ENCODE data around the gene TPP1.

TPP1 gene

DNA sequence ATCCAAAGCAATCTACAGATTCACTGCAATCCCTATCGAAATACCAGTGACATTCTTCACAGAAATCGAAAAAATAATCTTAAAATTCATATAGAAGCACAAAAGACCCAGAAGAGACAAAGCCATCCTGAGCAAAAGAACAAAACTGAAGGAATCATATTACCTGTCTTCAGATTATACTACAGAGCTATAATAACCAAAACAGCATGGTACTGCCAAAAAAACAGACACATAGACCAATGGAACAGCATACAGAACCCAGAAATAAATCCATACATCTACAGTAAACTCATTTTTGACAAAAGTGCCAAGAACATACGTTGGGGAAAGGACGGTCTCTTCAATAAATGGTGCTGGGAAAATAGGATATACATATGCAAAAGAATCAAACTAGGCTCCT is 34.7 kb downstream of the TPP1 start:
- no peak for DNase-seq

DNA sequence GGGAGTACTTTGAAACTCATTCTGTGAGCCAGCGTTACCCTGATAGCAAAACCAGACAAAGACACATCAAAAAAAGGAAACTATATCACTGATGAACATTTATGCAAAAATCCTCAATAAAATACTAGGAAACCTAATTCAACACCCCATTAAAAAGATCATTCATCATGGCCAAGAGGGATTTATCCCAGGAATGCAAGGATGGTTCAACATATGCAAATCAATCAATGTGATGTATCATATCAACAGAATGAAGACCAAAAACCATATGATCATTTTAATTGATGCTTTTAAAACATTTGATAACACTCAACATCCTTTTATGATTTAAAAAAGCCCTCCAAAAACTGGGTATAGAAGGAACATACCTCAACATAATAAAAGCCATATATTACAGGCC is 35.6 kb downstream of the TPP1 start:
- DNase-seq = no peak

DNA sequence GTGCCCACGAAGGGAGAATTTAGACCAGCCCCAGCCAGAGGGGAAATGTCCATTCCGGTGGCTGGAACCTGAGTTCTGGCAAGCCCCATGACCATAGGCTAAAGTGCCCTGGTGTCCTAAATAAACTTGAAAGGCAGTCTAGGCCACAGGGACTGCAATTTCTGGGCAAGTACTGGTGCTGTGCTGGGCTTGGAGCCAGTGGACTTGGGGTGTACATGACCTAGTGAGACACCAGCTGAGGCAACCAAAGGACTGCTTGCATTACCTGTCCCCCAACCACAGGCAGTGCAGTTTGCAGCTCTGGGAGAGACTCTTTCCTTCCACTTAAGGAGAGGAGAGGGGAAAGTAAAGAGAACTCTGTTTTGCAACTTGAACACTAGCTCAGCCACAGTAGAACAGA is 39.5 kb downstream of the TPP1 start:
- DNase-seq = no peak

DNA sequence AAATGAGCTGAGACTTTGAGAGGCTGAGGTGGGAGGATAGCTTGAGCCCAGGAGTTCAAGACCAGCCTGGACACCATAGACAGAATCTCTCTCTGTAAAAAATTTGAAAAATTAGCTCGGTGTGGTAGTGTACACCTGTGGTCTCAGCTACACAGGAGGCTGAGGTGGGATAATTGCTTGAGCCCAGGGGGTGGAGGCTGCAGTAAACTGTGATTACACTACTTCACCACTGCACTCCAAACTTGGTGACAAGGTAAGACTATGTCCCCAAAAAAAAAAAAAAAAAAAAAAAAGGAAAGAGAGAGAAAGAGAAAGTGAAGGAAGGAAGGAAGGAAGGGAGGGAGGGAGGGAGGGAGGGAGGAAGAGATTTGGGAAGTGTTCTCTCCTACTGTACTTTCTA is 41.1 kb downstream of the TPP1 start:
- DNase-seq = no peak

DNA sequence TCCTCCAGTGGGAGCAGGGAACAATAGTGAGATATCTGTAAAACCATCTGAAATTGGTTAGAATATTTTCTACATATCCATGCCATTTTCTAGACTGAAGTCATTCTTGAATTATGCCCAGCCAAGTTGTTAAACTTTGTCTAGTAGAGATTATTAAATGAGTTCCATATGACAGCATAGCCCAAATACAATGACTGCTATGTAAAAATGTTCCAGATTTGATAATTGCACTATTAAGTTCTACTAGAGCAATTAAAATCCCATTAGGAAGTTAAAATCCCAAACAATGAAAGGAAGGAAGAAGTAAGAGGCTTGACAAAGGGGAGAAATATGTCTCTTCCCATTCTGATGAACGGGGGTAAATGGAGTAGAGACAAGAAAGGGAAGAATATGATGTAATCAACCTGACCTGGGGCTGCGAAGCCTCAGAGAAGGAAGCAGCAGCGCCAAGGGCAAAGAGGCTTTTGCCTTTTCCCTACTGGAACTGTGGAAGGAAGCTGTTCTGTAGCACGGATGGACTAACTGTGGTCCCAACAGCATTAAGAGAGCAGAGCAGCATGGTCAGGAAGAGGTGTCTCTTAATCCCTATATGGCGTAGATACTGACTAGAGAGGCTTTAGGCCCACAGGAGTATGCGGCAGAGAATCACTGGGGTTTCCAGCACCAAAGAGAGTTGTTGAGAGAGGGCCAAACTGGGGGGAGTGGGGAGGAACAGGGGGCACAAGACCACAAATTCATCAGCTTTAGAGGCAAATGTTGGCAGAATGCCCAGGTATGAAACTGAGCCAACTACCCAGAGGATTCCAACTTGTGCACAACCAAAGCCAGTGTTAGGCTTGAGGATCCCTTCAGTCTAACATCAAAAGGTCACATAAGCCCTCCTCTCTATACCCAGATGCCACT is 42.5 kb downstream of the TPP1 start:
- peak; percentile 34 for DNase-seq

DNA sequence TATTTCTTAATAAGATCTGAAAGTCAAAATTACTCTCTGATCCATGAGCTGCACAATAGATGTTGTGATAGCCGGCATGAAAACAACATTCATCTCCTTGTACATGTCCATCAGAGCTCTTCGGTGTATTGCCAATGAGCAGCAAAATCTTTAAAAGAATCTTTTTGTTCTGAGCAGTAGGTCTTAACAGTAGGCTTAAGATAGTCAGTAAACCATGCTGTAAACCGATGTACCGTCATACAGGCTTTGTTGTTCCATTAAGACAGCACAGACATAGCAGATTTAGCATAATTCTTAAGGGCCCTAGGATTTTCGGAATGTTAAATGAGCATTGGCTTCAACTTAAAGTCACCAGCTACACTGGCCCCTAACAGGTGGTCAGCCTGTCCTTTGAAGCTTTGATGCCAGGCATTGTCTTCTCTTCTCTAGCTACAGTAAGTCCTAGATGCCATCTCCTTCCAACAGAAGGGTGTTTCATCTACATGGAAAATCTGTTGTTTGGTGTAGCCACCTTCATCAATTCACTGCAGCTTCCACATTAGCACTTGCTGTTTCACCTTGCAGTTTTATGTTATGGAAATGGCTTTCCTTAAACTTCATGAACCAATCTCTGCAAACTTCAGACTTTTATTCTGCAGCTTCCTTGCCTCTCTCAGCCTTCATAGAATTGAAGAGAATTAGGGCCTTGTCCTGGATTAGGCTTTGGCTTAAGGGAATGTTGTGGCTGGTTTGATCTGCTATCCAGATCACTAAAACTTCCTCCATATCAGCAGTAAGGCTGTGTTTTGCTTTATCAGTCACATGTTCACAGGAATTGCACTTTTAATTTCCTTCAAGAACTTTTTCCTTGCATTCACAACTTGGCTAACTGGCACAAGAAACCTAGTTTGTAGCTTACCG is 44.2 kb downstream of the TPP1 start:
- DNase-seq = no peak

DNA sequence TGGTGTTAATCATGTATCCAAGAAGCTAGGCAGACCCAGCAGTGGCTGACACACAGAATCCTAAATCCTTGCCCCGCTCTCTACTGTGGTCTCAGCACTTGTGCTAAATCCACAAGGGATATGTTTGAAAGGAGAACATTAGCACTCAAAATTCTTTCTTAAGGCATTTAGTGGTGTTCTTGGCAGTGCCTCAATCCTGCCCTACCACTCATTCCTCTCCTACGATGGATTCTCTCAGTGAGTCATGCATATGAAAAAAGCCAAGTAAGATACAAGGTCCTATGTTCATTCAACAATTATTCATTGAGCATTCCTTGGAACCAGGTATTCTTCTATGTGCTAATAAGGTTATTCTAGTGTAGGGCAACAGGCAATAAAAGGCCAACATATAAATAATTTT is 47.0 kb downstream of the TPP1 start:
- DNase-seq = no peak

DNA sequence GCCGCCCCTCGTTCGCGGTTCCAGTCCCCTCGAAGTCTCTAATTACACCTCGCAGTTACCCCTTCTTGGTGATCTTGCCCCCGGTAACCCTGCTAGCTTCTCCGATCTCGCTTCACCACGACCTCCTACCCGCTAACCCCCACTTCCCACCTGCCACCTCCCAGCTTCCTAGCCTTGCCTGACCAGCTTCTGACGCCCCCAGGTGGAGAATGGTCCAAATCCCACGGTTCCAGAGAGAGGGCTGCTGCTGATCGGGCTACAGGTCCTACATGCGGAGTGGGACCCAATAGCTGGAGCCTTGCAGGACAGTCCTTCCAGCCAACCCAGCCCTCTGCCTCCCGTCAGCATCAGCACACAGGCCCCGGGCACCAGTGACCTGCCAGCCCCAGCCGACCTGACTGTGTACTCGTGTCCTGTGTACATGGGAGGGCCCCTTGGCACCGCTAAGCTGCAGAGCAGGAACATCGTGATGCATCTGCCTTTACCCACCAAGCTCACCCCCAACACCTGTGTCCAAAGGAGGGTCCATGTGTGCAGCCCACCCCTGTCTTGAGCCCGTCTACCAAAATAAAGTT is 47.7 kb downstream of the TPP1 start:
- no peak for DNase-seq

DNA sequence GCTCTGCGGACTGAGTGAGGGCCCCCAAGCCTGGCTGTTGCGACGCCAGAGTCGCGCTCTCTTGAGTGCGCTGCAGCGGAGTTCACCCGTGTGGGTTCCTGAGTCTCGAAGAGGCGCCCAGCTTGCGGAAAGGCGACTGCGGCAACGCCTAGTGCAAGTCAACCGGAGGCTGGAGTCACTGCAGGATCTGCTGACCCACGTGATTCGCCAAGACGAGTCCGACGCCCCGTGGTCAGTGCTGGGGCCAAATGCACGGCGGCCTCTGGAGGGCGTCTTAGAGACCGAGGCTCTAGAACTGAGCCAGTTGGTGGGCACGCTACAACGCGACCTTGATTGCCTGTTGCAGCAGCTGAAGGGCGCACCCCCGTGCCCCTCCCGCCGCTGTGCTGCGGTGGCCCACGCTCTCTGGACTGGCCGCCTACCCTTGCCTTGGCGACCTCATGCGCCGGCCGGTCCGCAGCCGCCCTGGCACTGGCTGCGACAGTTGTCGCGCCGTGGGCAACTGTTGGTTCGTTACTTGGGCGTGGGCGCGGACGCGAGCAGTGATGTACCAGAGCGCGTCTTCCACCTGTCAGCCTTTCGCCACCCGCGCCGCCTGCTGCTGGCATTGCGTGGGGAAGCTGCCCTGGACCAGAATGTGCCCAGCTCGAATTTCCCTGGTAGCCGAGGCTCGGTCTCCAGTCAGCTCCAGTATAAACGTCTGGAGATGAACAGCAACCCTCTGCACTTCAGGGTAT is 48.4 kb downstream of the TPP1 start:
- DNase-seq = no peak

DNA sequence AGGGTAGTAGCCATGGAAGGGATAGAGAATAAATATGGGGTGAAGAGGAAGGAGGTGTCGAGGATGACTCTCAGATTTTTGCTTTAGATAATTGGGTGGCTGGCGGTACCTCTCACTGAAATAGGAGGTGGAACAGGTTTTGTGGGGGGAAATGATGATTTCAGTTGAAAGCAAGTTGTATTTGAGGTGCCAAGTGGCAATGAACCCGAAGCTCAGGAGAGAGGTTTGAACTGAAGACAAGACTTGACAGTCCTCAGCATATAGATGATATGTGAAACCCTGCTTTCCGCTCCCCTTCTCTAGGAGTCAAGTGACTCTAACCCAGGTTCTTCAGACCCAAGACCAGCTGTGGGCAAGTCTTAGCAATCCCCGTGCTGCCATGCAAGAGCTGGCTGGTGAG is 49.5 kb downstream of the TPP1 start:
- no peak for DNase-seq

DNA sequence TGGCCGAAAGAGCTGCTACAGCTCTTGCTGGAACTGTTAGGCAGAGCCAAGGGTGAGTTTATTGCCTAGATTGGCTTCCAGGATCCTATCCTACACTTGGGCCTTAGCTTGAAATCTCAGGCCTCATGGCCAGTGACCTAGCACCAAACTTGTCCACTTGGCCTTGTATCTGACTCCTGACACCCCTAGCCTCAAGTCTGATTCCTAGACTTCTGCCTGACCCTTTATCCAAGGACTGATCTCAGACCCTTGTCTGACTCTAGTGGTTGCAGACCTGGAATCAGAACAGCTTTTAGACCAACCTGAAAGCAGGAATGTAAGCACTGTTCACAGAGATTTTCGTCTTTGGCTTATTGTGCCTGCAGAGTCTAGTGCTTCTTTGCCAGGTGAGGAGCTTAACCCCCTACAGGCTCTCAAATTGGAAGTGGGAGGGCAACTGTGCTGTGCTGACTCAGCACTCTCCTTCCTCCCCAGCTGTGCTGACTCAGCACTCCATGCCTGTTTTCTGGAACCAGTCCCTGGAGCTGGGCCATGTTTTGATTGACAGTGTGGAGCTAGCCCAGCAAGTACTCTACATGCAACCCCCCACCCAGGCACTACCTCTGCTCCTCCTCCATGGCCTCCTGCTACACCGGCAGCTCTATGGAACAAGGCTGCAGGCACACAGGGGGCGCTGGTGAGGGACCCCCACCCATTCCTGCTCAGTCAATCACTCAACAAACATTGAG is 50.9 kb downstream of the TPP1 start:
- DNase-seq = peak; percentile 22

DNA sequence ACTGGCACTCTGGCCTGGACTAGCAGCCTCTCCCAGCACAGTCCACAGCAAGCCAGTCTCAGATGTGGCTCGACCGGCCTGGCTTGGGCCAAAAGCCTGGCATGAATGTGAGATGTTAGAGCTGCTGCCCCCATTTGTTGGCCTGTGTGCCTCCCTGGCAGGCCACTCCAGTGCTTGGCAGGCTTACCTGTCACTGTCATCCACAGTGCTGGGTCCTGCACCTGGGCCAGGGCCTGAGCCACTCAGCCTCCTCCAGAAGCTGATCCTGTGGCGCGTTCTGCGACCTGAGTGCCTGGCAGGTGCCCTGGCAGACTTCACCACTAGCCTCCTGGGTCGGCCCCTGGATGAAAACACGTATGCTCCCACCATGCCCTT is 51.9 kb downstream of the TPP1 start:
- no peak for DNase-seq

DNA sequence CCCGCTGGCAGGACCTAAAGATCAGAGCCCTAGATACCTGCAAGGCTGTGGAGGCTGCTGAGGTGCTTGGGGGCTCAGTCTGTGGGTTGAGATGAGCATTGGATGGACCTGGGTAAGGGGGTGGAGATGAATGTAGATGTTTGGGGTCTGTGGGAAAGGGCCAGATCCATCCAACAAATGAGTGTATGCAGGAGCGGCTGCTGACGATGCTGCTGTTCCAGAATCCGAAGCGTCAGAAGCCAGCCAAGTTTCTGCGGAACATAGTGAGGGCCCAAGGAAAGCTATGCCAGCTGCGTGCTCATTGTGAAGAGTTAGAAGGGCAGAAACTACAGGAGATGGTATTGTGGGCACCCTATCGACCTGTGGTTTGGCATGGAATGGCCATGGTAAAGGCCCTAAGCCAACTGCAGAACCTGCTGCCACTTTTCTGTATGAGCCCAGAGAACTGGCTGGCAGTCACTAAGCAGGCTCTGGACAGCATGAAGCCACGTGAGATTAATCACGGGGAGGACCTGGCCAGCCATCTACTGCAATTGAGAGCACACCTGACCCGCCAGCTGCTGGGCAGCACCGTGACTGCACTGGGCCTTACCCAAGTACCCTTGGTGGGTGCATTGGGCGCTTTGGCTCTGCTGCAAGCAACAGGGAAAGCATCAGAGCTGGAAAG is 52.4 kb downstream of the TPP1 start:
- DNase-seq = no peak

DNA sequence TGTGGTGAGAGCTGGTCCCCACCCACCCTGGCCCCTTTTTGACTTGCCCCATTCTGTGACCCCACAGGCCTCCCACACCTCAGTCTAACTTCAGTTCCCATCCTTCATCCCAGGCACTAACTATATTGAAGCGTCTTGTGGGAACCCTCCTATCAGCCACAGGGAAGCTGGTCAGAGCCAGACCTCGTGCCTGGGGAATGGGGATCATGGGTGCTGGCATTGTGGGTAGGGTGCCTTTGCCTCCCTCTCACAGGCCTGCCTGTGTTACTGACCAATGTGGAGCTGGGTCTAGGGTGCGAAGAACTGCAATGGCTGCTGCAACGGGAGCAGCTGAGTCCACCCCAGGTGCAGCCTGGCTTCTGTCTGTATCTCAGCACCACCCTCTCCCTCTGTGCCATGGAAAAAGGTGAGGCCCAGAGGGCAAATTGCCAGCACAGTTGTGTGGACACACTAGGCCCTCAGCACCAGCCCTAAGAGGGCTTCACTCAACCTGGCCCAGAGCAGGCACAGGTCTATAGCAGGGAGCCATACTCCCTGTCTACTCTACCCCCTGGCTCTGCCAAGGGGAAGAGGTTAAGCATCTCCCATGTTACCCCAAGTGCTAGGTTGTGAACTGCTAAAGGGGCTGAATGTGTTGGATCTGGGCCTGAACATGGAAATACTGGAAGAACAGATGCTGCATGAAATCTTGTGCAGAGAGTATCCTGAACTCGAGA is 53.1 kb downstream of the TPP1 start:
- DNase-seq = no peak

DNA sequence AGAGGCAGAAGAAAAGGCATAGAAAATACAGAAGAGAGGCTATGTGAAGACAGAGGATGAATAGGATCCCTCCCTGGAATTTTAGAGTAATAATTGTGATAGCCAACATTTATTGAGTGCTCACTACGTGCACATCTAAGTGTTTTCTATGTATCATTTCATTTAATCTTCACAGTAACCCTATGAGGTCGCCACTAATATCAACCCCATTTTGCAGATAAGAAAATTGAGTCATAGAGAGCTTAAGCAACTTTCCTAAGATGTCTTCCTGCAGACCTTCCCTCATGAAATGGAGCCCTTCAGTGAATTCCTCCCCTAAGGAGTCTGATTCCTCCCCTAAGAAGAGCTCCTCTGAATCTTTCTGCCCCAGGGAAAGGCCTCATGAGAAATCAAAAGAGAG is 53.9 kb downstream of the TPP1 start:
- DNase-seq = no peak

DNA sequence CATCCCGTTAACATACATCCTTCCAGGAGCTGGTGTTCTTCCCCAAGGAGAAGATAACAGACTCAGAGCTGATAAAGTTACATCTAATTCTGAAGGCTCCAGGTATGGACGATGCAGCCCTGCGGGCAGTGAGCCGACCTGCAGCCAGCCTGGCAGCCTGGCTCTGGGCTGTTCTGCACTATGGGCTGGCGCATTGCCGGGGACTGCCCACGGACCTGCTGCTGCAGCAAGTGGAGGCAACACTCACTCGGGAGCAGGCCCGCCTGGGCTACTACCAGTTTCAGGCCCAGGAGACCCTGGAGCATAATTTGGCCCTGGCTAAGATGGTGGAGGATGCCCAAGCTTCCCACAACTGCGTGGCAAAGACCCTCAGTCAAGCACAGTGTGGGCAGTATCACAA is 55.6 kb downstream of the TPP1 start:
- no peak for DNase-seq

DNA sequence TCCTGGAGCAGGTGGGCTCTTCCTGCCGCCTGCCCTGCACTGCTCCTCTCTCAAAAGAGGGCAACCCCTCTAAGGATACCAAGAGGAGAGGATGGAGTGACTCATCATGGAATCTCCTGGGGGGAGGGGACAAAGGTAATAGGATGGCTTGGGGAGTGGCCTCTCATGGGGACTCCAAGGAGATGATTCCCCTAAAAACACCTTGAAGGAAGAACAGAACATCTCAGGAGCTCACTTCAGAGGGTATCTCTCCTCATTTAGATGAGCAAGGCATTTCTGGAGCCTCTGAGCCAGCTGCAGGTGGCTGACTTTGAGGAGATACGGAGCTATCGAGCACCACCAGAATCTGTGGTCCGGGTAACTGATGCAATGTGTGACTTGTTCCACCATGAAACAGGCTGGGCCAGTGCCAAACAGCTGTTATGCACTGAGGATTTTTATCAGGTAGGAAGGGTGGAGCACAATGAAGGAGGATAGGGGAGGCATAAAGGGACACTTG is 56.1 kb downstream of the TPP1 start:
- no peak for DNase-seq
